ENCODE measurements around the gene CRYBB1. TPM values are rescaled to one million over a fixed set of nuclear protein-coding genes. Genes with fewer than 3 reads are reported as not detected.

CRYBB1 gene
- total RNA-seq (2014; rRNA removed) (not detected in 2 replicates), Bru-seq, nascent RNA (not detected), BruChase-seq, experiment 1, labeled RNA remaining after a 6-hour chase (not detected), BruChase-seq, experiment 2, labeled RNA remaining after a 2-hour chase (not detected)
- long read RNA-seq = 0 reads

- Histone ChIP-seq H3K27ac (ENCODE audit: low read length) (no peak within 1 kb of the TSS), H3K36me3 (ENCODE audit: low read depth, low read length) (no peaks in the 10 kb centered on the region), H3K9me2 (replicated peaks; ENCODE audit: low read length) (no peaks in the 10 kb centered on the region), H3K9ac (ENCODE audit: low read length) (no peak within 1 kb of the TSS), H3K4me3 (ENCODE audit: low read length) (no peak within 1 kb of the TSS), H3K9me3 (ENCODE audit: low read length) (no peaks in the 10 kb centered on the region), H3F3A (ENCODE audit: low read length, unreplicated experiment) (no peaks in the 10 kb centered on the region), H3K4me2 (ENCODE audit: low read length) (no peak within 1 kb of the TSS), H2AFZ (ENCODE audit: low read length) (no peak within 1 kb of the TSS), H3K79me2 (ENCODE audit: low read length) (no peaks in the 10 kb centered on the region), H3K27me3 (ENCODE audit: low read length) (no peaks in the 10 kb centered on the region), H3K4me1 (ENCODE audit: insufficient read depth, low read length) (no peaks in the 10 kb centered on the region), H4K20me1 (ENCODE audit: low read length) (no peaks in the 10 kb centered on the region)
- POLR2A ChIA-PET (ENCODE audit: unreplicated experiment) = no interaction called here
- BruUV-seq (replicated peaks) = no TSS peak
- CTCF ChIA-PET = interaction anchor here (0.6 kb wide), 1 partner anchor 816 kb away, joined by 4 read pairs; no protein-coding TSS in a partner anchor
- no peak for ATAC-seq
- intact Hi-C loops (cut with micrococcal nuclease) = no loop called here
- TF ChIP-seq, protein P1, sequence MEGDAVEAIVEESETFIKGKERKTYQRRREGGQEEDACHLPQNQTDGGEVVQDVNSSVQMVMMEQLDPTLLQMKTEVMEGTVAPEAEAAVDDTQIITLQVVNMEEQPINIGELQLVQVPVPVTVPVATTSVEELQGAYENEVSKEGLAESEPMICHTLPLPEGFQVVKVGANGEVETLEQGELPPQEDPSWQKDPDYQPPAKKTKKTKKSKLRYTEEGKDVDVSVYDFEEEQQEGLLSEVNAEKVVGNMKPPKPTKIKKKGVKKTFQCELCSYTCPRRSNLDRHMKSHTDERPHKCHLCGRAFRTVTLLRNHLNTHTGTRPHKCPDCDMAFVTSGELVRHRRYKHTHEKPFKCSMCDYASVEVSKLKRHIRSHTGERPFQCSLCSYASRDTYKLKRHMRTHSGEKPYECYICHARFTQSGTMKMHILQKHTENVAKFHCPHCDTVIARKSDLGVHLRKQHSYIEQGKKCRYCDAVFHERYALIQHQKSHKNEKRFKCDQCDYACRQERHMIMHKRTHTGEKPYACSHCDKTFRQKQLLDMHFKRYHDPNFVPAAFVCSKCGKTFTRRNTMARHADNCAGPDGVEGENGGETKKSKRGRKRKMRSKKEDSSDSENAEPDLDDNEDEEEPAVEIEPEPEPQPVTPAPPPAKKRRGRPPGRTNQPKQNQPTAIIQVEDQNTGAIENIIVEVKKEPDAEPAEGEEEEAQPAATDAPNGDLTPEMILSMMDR (conservative IDR thresholded peaks at IDR 0.05; ENCODE audit: low read depth, low read length) = no peak
- TF ChIP-seq EZH2 (IDR thresholded peaks at IDR 0.05; ENCODE audit: low read length, unreplicated experiment) = no peak
- no peak for TF ChIP-seq EZH2phosphoT487 (IDR thresholded peaks at IDR 0.05; ENCODE audit: borderline replicate concordance, low read length)
- no peak for DNase-seq
These were observed at the start of gene CRYBB1 for GRCh38 chr22:26617271-26618199. Gene CRYBB1 (minus strand): TSS chr22:26618027. CDS start chr22:26616319, 1,708 bp downstream.

DNA sequence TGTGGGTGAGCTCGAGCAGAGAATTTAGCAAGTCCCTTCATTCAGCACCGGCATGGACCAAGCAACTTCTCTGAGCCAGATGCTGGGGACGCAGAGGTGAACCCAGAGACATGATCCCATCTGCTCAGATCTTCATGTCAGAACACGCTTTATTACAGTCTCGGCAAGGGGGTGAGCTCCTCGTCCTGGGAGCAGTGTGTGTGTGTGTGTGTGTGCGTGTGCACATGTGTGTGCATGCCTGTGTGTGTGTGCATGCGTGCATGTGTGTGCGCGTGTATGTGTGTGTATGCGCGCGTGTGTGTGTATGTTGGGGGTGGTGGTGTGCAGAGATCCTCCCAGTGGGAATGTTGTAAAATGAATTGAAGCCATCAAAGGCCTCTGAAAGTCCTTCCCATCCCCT is 49.3 kb upstream of the CRYBB1 start:
- Histone ChIP-seq H3K9ac (ENCODE audit: low read length) (no peak overlapping the region), H3K9me2 (replicated peaks; ENCODE audit: low read length) (no peaks in the 10 kb centered on the region), H3K79me2 (ENCODE audit: low read length) (no peaks in the 10 kb centered on the region), H3K4me2 (ENCODE audit: low read length) (no peak overlapping the region), H4K20me1 (ENCODE audit: low read length) (no peaks in the 10 kb centered on the region), H3K27ac (ENCODE audit: low read length) (no peak overlapping the region), H3K27me3 (ENCODE audit: low read length) (no peaks in the 10 kb centered on the region), H2AFZ (ENCODE audit: low read length) (no peak overlapping the region), H3K4me1 (ENCODE audit: insufficient read depth, low read length) (peaks cover 1% of the 10 kb centered on the region), H3K9me3 (ENCODE audit: low read length) (no peaks in the 10 kb centered on the region), H3K4me3 (ENCODE audit: low read length) (no peak overlapping the region), H3F3A (ENCODE audit: low read length, unreplicated experiment) (peaks cover 2% of the 10 kb centered on the region), H3K36me3 (ENCODE audit: low read depth, low read length) (no peaks in the 10 kb centered on the region)
- TF ChIP-seq EZH2 (IDR thresholded peaks at IDR 0.05; ENCODE audit: low read length, unreplicated experiment) = no peak
- TF ChIP-seq, protein P1 (conservative IDR thresholded peaks at IDR 0.05; ENCODE audit: low read depth, low read length) = no peak
- no peak for TF ChIP-seq EZH2phosphoT487 (IDR thresholded peaks at IDR 0.05; ENCODE audit: borderline replicate concordance, low read length)
- intact Hi-C loops (cut with micrococcal nuclease) = no loop called here
- ATAC-seq = no peak
- DNase-seq = no peak
- ChIA-PET CTCF (no interaction called here), POLR2A (ENCODE audit: unreplicated experiment) (no interaction called here)
- BruUV-seq (replicated peaks) = no TSS peak

Measured in PC-3 (cell line).